ENCODE data around the gene LSM12.
A peak's percentile ranks its signal among the peaks of the same experiment; 100 is the strongest.
"Not testable (repeated sequence)": the region's sequence is repeated elsewhere in the genome, so short reads cannot be mapped to it uniquely, and the experiment has no call there.

Gene LSM12

GRCh38 chr17:44034688-44035087, 31.8 kb downstream of the LSM12 start:
- DNase-seq: not testable (repeated sequence)

- DNase-seq: no peak
Observed at GRCh38 chr17:44033861-44034408, 32.5 kb downstream of the LSM12 start.

- DNase-seq: no peak
Observed at GRCh38 chr17:44030482-44030881, 36.0 kb downstream of the LSM12 start.

- no peak for DNase-seq
Observed at GRCh38 chr17:44029736-44030135, 36.7 kb downstream of the LSM12 start.

DNA sequence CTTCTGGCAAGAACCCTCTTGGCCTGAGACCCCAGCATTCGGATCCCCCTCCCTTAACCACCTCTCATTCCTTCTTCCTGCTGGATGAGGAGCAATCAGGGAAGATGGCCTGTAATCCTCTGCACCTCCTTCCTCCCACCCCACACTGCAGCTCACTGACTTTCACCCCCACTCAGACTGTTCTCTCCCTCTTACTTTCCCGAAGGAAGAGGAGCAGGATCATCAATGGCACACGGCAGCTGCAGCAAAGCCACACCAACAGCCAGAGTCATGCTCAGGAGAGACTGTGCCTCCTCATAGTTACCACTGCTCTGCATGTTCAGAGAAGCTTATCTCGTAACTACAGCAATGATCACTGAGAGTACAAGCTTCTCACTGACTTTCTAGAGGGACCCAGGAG, 41.6 kb downstream of the LSM12 start:
- no peak for DNase-seq

DNA sequence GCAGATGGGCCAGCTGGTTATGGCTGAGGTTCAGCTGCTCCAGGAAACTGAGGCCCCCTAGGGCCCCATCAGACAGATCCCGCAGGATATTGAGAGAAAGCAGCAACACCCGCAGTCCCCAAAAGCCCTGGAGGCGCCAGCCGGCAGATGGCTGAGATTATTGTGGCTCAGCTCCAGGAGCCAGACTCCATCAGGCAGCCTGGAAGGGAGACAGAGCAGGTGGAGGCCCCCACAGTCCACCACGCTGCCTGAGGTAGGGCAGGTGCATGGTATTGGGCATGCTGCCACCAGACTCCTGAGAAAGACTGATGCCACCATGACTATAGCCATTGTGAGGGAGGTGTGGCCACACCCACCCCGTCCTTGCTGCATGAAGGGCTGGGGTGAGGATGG, 42.2 kb downstream of the LSM12 start:
- no peak for DNase-seq

DNA sequence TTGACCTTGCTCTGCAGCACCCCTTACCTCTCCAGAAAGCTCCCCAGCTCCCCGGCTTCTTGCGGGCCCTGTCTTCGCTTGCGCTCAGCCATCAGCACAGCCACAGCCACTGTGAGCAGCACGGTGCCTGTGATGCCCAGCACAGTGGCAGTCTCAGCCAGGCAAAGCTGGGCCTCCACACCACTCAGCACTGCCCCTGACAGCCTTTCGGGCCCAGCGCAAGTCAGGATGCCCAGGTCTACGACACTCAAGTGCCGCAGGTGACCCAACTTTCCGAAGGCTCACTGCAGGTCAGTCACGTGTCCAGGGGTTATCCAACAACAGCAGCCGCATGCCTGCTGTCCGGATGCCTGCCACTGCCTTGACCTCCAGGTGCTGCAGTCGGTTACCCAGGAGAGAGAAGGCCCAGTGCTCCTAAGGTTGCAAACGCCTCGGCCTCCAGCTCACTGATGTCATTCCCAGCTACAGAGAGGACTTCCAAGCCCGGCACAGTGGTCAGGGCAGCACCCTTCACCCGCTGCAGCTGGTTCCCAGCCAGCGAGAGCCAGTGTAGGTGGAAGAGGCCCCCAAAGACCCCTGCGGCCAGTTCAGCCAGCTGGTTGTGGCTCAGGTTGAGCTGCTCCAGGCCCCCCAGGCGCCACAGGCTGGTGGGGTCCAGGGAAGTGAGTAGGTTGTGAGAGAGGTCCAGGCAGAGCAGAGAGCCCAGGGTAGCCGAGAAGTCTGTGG, 42.8 kb downstream of the LSM12 start:
- no peak for DNase-seq

- DNase-seq: no peak
Observed at GRCh38 chr17:44022246-44022645, 44.2 kb downstream of the LSM12 start.

GRCh38 chr17:44021227-44021626, 45.2 kb downstream of the LSM12 start:
- DNase-seq: not testable (repeated sequence)

- DNase-seq: peak; percentile 49 to 84 (median 78)
Observed at GRCh38 chr17:44014437-44015172, 51.9 kb downstream of the LSM12 start, which contains the start of gene TMEM101. TSS of gene TMEM101 (minus strand) at chr17:44014963. CDS start at chr17:44014952, 11 bp downstream.

DNA sequence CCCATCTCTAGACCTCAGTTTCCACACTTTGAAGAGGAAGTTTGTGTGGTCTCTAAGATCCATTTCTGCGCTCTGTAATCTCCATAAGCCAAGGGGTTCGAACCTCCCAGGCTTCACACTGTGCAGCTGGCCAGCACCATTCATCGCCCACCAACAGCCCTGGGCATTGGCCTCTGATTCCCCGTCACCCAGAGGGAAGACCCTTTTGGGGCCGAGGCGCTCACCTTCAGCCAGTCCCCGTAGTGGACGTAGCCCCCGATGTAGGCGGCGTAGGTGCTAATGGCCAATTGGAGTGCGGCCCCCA, 52.4 kb downstream of the LSM12 start:
- no peak for DNase-seq

GRCh38 chr17:44012874-44013273, 53.6 kb downstream of the LSM12 start:
- no peak for DNase-seq

DNA sequence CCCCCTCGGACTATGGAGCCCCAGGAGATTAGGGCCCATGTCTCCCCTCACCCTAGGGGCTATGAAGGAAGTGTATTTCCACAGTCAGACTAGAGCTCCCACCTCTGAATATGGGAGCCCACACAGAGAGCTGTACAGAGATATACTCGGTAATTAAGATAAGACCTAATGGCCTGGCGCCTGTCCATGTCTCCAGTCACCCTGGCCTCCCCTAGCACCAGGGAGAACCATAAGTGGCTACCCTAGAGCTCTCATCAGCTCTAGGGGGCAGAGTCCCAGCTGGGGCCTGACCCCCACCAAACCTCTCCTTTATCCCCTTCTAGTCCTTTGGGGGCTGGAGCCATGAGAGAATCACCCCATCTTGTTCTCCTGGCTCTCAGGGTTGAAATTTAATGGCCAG, 54.1 kb downstream of the LSM12 start:
- DNase-seq: no peak

GRCh38 chr17:44011876-44012275, 54.6 kb downstream of the LSM12 start:
- DNase-seq: no peak

GRCh38 chr17:44010966-44011647, 55.4 kb downstream of the LSM12 start:
- no peak for DNase-seq

GRCh38 chr17:44008205-44008909, 58.1 kb downstream of the LSM12 start:
- no peak for DNase-seq

- DNase-seq: no peak
Observed at GRCh38 chr17:44007346-44008204, 58.9 kb downstream of the LSM12 start.

- peak; percentile 82 to 96 (median 90) for DNase-seq
Observed at GRCh38 chr17:44006598-44007345, 59.7 kb downstream of the LSM12 start.

DNA sequence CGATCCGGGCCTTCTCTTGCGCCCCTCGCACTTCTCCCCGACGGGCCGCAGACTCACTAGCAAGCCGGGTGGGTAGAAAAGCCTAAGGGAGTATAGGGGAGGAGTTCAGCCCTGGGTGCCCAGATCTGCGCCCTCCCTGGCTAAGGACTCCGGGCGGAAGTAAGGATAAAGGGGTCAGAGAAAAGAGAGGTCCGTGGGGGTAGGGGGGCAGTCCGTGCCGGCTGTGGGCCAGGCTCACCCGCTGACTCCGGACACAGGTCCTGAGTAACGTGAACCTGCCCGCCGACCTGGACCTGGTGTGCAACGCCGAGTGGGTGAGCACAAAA, 60.2 kb downstream of the LSM12 start:
- no peak for DNase-seq

DNA sequence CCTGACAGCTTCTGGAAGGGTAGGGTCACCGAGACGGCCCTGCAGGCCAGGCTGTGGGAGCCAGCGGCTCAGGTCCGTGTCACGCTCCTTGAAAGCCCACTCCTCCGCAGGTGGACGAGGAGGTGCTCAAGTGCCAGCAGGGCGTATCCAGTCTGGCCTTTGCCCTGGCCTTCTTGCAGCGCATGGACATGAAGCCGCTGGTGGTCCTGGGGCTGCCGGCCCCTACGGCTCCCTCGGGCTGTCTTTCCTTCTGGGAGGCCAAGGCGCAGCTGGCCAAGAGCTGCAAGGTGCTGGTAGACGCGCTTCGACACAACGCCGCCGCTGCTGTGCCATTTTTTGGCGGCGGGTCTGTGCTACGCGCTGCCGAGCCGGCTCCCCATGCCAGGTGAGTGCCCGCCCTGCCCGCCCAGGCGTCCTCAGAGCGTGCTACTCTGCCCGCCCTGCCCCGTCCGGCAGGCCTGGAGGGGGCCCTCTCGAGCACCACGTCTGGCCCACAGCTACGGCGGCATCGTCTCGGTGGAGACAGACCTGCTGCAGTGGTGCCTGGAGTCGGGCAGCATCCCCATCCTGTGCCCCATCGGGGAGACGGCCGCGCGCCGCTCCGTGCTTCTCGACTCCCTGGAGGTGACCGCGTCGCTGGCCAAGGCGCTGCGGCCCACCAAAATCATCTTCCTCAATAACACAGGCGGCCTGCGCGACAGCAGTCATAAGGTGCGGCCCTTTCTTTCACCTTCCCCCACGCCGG, 60.8 kb downstream of the LSM12 start:
- peak in 2 of 4 experiments; percentile 18 to 28 for DNase-seq
